Measurements from ENCODE around the gene ERBB3.

The ERBB3 gene

GRCh38 chr12:56150563-56150962, 70.6 kb downstream of the ERBB3 start:
- Mint-ChIP-seq H3K4me3 (peak overlapping the region; percentile 98), H3K36me3 (ENCODE audit: low read depth) (peaks cover 10% of the 10 kb centered on the region), H3K9me3 (no peaks in the 10 kb centered on the region), H3K4me1 (peaks cover 41% of the 10 kb centered on the region), H3K27ac (no peak overlapping the region), H3K27me3 (ENCODE audit: low read depth, poor library complexity) (peaks cover 7% of the 10 kb centered on the region)
- TF ChIP-seq, protein P1, sequence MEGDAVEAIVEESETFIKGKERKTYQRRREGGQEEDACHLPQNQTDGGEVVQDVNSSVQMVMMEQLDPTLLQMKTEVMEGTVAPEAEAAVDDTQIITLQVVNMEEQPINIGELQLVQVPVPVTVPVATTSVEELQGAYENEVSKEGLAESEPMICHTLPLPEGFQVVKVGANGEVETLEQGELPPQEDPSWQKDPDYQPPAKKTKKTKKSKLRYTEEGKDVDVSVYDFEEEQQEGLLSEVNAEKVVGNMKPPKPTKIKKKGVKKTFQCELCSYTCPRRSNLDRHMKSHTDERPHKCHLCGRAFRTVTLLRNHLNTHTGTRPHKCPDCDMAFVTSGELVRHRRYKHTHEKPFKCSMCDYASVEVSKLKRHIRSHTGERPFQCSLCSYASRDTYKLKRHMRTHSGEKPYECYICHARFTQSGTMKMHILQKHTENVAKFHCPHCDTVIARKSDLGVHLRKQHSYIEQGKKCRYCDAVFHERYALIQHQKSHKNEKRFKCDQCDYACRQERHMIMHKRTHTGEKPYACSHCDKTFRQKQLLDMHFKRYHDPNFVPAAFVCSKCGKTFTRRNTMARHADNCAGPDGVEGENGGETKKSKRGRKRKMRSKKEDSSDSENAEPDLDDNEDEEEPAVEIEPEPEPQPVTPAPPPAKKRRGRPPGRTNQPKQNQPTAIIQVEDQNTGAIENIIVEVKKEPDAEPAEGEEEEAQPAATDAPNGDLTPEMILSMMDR (IDR thresholded peaks at IDR 0.05): no peak
- no peak for DNase-seq

GRCh38 chr12:56151672-56152131, 71.7 kb downstream of the ERBB3 start:
- H3K4me3 Mint-ChIP-seq: peak overlapping the region; percentile 98
- peak overlapping the region; percentile 64 for H3K27ac Mint-ChIP-seq
- peaks cover 14% of the 10 kb centered on the region for H3K36me3 Mint-ChIP-seq (ENCODE audit: low read depth)
- TF ChIP-seq, protein P1 (IDR thresholded peaks at IDR 0.05): peak; percentile 42
- peaks cover 42% of the 10 kb centered on the region for H3K4me1 Mint-ChIP-seq
- no peaks in the 10 kb centered on the region for H3K9me3 Mint-ChIP-seq
- H3K27me3 Mint-ChIP-seq (ENCODE audit: low read depth, poor library complexity): peaks cover 7% of the 10 kb centered on the region
- peak; percentile 46 for DNase-seq

DNA sequence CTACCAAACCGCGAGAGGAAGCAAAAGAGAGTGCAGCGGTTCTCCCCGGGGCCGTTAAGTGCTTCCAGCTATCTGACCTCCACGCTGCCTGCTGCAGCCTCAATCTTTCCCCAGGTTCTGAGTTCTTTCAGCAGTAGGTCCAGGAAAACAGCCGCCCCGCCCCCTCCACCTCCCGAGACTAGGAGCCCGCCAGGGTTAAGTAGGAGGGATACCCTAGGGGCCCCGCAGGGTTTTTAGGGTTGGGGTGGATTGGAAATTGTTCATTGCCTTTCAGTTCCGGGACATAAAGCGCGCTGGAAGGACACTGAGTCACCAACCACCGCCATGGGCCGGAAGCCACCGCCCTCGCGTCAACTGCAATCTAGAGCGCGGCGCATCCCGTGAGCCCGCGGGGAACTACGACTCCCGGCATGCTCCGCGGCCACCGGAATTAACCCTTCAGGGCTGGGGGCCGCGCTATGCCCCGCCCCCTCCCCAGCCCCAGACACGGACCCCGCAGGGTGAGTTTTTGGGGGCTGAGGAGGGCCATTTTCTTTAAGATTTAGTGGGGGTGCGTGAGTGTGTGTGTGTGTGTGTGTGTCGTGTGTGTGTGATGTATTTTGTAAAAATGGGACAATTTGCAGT, 72.3 kb downstream of the ERBB3 start, which contains the start of gene MYL6B:
TSS of gene MYL6B (plus strand) at position 456 of the 624 bp plus-strand sequence. CDS start 1,332 bp downstream, outside the sequence.
- Mint-ChIP-seq H3K4me1 (peaks cover 42% of the 10 kb centered on the region), H3K27ac (peak within 1 kb of the TSS; percentile 64), H3K4me3 (peak within 1 kb of the TSS; percentile 98), H3K27me3 (ENCODE audit: low read depth, poor library complexity) (peaks cover 7% of the 10 kb centered on the region), H3K36me3 (ENCODE audit: low read depth) (peaks cover 14% of the 10 kb centered on the region), H3K9me3 (no peaks in the 10 kb centered on the region)
- TF ChIP-seq, protein P1 (IDR thresholded peaks at IDR 0.05): no peak
- DNase-seq: peak; percentile 90

Measured in nephron progenitor cell (in vitro differentiated cells).